NCI-H82 treated with DMSO at 0.1 percent for 48 hours (cell line): Measurements from ENCODE around the gene CDKL1.
"Not testable (repeated sequence)": the region's sequence is repeated elsewhere in the genome, so short reads cannot be mapped to it uniquely, and the experiment has no call there.

Source experiments
- DNase-seq: peaks from one replicate; lab custom pipeline; 2025; ENCODE audit not compliant: unreplicated experiment; lab: John Stamatoyannopoulos, UW

Gene CDKL1

GRCh38 chr14:50388256-50388931 is 8.3 kb downstream of the CDKL1 start:
- DNase-seq, result no peak

- no peak for DNase-seq
These were observed 9.1 kb downstream of the CDKL1 start for GRCh38 chr14:50387548-50387947.

- DNase-seq, result peak; percentile 88
These were observed 13.0 kb downstream of the CDKL1 start for GRCh38 chr14:50383618-50384225.

GRCh38 chr14:50381823-50382287 is 14.8 kb downstream of the CDKL1 start:
- no peak for DNase-seq

- no peak for DNase-seq
These were observed 15.7 kb downstream of the CDKL1 start for GRCh38 chr14:50381008-50381407.

- DNase-seq, result no peak
These were observed 16.2 kb downstream of the CDKL1 start for GRCh38 chr14:50380455-50380854.

GRCh38 chr14:50379563-50379962 is 17.1 kb downstream of the CDKL1 start:
- no peak for DNase-seq

- DNase-seq, result no peak
These were observed 19.1 kb downstream of the CDKL1 start for GRCh38 chr14:50377550-50378085.

- DNase-seq, result no peak
These were observed 20.9 kb downstream of the CDKL1 start for GRCh38 chr14:50375760-50376159.

GRCh38 chr14:50373959-50374358 is 22.7 kb downstream of the CDKL1 start:
- no peak for DNase-seq

- DNase-seq, result no peak
These were observed 25.1 kb downstream of the CDKL1 start for GRCh38 chr14:50371546-50371945.

- DNase-seq, result no peak
These were observed 30.1 kb downstream of the CDKL1 start for GRCh38 chr14:50366589-50366988.

- no peak for DNase-seq
These were observed 30.6 kb downstream of the CDKL1 start for GRCh38 chr14:50366115-50366514.

GRCh38 chr14:50365572-50365971 is 31.1 kb downstream of the CDKL1 start:
- DNase-seq, result peak; percentile 37

- no peak for DNase-seq
These were observed 31.9 kb downstream of the CDKL1 start for GRCh38 chr14:50364792-50365191.

GRCh38 chr14:50363714-50364111 is 33.0 kb downstream of the CDKL1 start:
- no peak for DNase-seq

GRCh38 chr14:50362764-50363713 is 33.6 kb downstream of the CDKL1 start:
- DNase-seq, result no peak

GRCh38 chr14:50361473-50362403 is 34.9 kb downstream of the CDKL1 start:
- not testable (repeated sequence) for DNase-seq

- no peak for DNase-seq
These were observed 35.8 kb downstream of the CDKL1 start for GRCh38 chr14:50360851-50361250.

- no peak for DNase-seq
These were observed 36.6 kb downstream of the CDKL1 start for GRCh38 chr14:50360093-50360492.
